ENCODE measurements around the gene BARHL2. TPM values are rescaled to one million over a fixed set of nuclear protein-coding genes. Genes with fewer than 3 reads are reported as not detected.

BARHL2 gene
- total RNA-seq: not detected in 2 replicates

DNA sequence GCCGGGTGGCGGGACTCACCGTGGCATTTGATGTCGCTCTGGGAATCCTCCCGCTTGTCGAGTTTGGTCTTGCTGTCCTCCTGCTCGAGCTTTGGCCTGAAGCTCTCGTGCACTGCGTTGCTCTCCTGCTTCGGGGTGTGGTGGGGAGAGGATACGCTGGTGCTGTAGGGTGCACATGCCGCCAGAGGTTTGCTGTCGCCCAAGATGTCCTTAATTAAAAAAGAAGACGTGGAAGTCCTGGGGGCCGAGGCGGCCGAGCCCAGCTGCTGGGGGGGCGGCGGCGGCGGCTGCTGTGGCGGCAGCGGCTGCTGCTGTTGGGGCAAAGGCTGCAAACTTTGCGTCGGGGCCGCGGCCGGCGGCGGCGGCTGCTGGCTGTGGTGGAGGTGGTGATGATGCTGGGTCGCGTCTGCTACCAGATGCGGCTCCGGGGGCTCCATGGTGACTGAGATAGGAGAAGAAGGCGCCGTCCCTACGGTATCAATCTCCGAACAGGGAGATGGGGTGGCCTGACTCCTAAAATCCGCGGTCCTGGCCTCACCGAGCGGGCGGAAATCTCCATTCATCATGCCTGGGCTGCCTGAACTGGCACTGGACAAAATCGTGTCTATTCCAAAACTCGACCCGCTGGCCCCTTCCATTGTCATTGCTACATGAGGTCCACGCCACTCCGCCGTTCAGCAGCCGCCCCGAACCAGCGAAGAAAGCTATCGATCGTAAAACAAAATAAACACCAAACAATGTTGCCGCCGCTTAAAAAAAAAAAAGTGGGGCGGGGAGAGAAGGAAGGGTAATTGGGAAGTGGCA lies at the start of gene BARHL2:
TSS of gene BARHL2 (minus strand) at position 751 of the 804 bp plus-strand sequence. CDS start at position 644, 107 bp downstream.
- no peak for DNase-seq (ENCODE audit: low read depth in 2 of 2)

DNA sequence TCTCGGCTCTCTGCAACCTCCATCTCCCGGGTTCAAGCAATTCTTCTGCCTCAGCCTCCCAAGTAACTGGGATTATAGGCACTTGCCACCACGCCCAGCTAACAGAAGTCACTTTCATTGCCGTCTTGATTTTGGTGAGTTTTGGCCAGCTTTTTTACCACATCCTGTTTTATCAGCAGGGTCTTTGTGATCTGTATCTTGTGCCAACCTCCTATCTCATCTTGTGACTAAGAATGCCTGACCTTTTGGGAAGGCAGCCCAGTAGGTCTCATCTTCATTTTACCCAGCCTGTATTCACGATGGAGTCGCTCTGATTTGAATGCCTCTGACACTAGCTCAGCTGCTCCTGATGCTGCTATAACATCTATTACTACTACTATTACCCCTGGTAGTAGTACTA lies 46.8 kb upstream of the BARHL2 start:
- no peak for DNase-seq (ENCODE audit: low read depth in 2 of 2)

DNA sequence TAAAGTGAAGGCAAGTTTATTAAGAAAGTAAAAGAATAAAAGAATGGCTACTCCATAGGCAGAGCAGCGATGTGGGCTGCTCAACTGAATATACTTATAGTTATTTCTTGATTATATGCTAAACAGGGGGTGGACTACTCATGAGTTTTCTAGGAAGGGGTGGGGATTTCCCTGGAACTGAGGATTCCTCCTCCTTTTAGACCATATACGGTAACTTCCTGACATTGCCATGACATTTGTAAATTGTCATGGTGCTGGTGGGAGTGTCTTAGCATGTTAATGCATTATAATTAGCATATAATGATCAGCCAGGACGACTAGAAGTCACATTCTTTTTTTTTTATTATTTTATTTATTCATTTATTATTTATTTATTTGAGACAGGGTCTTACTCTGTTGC lies 46.4 kb upstream of the BARHL2 start:
- no peak for DNase-seq (ENCODE audit: low read depth in 2 of 2)

DNA sequence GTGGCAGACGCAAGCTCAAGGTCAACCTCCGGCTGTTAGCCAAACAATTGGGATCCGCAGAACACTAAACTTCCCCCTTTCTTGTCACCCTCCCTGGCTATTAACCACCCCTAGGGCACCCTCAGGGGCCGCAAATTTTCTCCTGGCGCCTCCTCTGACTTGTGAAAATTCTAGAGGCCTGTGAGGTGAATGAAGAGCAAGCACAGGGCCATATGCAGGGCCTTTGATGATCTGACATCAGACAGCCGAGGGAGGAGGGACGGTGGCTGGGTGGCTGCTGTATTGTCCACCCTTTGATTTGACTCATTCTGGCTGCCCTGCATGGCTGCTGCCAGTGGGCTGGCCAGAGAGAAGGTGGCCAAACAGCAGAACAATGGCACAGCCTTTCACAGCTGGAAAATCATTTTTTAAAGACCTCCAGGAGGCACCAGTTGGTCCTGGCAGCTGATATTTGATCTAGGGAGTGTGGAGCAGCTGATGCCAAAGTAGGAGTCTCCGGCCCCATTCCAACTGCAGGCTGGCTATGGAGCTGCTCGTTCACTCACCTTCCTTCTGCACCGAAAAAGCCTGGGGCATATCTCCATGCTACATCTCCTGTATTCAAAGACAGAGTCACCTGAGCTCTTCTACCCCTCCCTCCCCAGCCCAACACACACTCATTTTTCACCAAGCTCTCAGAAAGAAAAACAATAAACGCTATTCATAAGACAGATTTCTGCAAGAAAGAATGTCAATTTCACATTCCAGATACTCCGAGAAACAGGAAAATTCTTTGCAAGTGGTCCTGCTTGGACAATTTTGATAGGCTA lies 44.9 kb upstream of the BARHL2 start:
- no peak for DNase-seq (ENCODE audit: low read depth in 2 of 2)

DNA sequence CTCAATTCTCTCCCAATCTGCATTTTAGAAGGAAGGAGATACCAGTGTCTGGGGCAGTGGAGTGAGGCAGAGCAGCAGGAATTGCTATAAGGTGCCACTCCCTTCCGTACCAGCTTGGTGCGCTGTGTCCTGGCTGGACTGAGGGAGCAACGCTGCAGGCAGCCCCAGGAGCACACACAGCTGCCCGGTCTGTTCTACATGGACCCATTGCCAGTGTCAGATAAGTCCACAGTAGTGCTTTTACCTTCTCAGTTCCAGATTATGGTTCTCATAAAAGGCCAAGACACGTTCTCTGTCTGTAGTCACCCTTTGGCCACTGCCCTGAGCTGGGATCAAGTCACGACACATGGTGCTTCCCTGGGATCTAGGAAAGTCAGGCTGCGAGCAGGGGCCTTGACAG lies 44.1 kb upstream of the BARHL2 start:
- DNase-seq (ENCODE audit: low read depth in 2 of 2): no peak

DNA sequence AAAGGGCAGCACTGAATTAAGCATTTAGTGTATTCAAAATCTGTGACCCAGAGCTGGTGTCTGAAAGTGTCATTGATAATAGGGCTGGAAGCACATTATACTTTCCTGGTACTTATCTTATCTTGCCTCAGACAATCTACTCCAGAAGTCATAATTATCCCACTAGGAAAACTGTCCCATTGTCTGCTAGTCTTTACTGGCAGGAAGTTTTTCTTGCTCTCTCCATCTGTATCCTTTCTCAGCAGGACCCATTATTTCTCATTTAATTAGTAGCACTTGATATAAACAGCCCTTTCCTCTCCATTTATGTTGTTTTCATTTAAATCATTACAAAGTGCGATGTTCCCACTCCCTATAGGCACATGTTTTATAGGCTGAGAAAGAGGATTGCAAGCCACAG lies 36.5 kb upstream of the BARHL2 start:
- DNase-seq (ENCODE audit: low read depth in 2 of 2): no peak

DNA sequence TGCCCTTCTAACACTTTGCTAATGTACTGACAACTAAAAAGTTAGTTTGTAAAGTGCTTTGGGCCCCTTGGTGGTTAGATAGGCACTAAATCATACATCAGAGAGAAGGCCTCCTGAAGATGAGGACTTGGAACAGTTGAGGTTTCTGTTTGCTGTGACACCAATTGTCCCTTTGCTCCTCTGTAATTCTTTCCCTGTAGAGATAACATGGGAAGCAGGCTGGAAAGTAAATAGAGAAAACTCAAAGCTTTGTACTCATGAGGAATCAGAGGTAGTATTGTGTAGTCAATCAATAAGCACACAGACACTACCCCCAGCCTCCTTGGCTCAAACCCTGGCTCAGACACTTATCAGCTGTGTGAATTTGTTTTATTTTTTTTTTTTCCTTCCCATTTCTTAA lies 31.6 kb upstream of the BARHL2 start:
- DNase-seq (ENCODE audit: low read depth in 2 of 2): no peak

DNA sequence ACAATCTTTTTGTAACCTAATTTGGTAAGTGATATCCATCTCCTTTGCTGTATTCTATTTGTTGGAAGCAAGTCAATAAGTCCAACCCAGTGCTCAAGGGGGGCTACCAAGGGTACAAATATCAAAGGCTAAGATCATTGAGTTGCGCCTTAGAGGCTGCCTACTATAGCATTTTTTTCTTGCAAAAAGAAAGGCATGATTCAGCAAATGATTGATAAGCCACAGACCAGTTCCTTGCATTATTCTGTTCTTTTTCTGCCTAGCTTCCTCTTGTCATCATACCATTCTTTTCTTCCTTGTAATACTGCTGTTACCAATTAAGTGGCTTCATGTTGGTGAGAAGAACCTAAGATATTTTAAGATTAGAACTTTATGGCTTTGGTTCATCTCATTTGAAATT lies 29.8 kb upstream of the BARHL2 start:
- no peak for DNase-seq (ENCODE audit: low read depth in 2 of 2)

DNA sequence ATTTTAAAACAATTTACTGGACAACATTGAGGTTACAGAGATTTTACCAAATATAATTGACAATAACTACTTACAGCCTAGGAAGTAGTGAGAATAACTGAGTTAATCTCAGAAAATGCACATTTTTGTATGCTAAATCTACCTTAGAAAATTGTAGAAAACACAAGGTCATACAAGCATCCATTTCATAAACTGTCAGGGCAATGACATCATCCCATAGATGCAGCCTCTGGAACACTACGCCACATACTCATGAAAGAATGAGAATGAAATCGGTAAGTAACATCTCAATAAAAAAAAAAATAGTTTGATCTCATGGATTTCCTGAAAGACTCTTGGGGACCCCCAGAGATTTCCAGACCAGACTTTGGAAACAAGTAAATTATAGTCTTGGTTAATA lies 28.9 kb upstream of the BARHL2 start:
- DNase-seq (ENCODE audit: low read depth in 2 of 2): no peak

DNA sequence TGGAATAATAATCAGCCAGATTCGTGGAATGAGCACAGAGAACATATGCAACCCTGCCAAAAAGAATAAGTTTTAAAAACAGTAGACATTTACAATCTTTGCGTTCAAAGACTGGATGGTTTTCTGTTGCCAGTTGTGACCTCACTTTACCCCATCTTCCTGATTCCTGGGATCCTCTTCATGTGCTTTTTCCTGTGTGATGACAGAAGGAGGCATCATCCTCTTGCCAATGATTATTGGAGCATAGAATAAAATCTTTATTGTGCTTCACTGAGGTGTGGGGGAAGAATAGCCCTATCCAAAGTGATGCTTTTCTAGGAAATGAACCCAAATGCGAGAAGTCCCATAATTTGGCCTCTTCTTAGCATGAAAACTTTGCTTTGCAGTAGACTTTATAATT lies 15.0 kb upstream of the BARHL2 start:
- DNase-seq (ENCODE audit: low read depth in 2 of 2): no peak

DNA sequence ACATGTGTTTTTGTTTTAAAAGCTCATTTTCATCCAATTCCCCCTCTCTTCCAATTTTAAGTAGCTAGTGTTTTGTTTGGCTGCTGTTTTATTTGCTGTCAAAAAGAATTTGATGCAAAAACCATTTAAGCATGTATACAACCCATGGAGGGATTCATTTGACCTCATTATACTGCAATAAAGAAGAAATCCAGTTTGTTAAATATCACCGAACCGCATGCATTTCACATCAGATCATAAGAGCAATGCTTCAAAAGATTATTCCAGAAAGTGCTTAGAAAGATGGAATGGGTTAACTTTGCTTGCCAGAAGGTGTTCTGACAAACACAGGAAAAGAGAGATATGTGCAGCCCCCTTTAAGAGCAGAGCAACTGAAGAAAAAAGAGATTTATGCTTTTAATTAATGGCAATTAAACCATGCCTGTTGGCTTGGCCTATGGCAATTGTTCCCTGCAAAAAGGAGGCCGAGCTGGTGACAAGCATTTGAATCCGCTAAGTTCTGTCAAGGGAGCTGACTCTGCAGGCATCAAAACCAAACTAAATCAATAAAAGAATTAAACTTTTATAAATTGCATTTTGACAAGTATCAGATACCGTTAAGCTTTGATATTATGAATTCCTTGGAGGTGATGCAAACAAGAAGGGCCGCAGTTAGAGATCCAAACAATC lies 14.4 kb upstream of the BARHL2 start:
- DNase-seq (ENCODE audit: low read depth in 2 of 2): no peak

DNA sequence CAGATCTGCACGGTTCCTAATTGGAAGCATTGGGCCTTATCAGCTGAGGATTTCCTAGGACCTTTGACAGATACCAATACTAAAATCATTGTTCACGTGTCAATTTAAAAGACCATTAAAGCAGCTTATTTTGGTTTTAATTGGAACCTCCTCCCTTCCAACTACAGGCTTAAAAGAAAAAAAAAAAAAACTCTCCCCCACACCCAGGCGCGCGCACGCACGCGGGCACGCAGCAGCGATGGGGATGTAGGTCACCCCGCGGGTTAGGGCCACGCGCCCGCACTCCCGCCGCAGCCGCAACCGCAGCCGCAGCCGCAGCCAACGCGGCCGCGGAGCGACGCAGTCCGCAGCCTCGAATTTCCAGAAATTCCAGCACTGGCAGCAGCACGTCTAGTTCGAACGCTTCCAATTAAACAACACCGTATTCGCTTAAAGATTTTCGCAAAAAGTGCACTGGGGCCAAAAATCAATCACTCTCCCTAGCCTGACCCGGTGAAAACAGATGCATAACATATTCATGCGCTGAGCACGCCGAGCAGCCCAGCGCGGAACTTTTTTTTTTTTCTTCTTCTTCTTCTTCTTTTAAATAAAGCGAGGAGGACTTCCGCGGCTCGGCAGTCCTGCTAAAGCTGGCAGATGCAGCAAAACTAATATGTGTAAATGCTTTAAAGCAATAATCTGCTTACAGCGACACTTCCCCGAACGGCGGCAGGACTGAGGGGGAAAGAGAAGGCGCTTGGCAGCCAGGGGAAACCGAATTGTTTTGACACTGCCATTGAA lies 13.3 kb upstream of the BARHL2 start:
- no peak for DNase-seq (ENCODE audit: low read depth in 2 of 2)

DNA sequence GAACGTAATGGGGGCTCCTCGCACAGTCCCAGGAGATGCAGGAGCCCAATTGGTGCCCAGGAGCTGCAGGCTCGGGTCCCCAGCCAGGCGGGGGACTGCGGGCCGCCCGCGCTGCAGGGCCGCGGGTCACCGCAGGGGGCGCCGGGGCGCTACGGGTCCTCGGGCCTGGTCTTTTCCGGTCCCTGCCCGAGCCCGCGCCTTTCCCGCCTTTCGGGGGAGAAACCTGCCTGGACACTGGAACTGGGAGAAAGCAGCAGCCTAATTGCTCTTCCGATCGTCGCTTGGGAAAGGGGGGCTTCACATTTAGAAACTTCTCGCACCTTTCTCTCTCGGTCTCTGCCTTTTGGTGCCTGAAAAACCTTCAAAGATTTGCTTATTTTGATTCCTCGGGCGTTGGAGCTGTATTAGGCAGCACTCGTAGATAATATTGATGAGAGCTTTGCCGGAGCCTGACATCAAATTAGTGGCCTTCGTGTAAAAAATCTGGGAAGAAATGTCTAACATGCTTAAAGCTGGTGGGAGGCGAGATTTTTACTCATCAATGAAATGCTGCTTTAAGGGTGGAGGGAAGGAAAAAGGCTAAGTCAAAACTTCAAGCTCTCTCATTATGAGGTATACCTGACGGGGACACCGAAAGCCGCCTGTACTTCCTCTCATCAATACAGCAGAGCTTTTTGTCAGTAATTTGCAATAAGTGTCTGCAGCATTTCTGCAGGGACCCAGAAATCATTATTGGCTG lies 12.6 kb upstream of the BARHL2 start:
- no peak for DNase-seq (ENCODE audit: low read depth in 2 of 2)

DNA sequence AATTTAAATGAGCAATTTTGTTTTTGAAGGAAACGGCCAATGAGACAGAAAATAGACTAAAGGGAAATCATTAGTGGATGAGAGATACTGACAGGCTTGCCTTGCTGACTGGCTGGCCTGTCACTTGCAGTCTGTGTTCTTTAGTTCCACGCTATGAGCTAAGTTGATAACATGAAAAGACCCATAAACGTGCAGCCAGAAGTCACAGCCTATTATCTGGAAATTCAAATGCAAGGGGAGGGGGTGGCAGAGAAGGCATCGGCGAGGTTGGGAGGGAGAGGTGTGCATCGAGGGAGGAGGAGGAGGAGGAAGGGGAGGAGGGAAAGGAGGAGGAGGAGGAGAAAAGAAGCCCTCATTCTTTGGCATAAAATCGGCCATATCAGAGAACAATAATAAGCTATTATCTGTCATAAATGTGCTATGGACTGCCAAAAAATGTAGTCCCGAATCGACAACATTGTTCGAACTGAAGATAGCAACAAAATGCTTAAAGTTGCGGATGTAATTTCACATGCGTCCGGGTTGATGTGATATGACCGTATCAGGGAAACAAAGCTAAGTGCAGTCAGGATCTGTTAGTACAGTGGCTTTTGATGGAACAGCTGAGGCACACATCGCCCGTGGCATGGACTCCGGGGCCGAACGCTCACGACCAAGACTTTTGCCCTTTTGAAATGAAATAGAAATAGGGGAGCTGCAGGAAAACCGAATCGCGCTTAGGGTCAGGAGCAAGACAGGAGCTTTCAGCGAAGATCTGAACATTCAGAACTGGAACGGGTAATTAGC lies 11.6 kb upstream of the BARHL2 start:
- no peak for DNase-seq (ENCODE audit: low read depth in 2 of 2)

DNA sequence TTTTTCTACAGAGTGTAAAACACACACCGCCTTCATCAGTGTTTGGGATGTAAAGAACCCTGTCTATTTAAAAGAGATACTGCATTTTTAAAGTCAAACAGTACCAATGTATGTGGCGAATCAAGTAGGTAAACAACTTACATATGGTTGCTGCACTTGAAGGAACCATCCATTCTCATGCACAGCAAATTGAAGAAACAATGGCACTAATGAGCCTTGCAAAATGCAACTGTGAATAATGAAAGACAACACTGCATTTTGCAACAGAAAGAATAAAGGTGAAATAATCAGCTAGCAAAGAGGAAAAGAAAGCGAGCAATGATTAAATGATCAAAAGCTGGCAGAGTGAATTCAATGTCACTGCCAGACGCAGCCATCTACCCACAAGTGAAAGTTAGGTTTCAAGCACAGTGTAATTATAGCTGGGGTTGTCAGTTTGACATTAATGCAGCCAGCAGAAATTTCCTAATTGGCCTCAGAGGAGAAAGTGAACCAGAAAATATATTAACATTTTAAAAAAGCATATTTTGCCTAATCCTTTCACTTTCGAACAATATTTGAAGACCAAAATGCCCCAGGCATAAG lies 10.9 kb upstream of the BARHL2 start:
- no peak for DNase-seq (ENCODE audit: low read depth in 2 of 2)

DNA sequence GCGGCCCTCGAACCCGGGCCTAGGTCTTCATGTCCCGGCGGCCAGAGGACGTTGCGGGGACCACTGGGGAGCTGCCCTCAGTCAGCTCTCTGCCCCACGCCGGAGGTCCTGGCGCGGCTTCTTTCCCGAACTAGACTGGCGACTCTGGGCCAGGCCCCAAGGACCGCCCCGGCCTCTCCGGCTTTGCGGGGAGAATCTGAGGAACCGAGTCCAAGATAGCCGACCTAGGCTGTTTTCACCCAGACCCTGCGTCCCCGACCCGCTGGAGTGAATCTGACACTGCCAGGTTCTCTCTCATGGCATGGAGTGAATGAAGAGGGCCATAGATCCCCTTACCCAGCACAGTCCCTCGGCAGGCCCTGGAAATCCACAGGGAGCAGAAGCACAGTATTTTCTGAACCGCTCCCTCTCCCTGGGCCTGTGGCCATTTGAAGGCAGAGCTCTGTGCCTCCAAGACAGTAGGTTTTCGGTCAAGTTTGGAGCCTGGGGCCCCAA lies 9.9 kb upstream of the BARHL2 start:
- no peak for DNase-seq (ENCODE audit: low read depth in 2 of 2)

DNA sequence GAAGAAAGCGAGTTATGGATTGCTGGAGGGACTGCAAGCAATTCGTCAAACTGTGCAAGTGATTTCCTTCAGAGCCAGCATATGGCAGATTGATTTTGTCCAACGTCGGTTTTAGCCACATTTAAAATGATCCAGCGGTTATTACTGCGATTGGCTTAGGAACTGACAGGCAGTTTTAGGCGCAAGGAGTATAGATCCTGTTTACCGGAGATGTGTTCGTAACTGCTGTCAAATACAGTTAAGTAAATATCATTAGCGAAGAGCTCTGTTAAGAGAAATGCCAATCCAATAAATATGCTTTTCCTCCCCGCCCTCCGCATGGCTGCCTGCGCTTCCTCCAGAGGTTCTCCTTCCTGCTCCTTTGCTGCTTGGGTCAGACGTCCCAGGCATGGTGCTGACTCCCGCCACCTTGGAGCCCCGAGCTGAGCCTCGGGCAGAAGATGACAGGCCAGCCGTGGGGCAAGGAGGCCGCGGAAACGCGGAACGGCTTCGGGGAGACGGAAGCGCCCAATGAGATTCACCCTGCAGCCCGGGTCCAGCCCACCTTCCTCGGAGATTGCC lies 9.4 kb upstream of the BARHL2 start:
- no peak for DNase-seq (ENCODE audit: low read depth in 2 of 2)

DNA sequence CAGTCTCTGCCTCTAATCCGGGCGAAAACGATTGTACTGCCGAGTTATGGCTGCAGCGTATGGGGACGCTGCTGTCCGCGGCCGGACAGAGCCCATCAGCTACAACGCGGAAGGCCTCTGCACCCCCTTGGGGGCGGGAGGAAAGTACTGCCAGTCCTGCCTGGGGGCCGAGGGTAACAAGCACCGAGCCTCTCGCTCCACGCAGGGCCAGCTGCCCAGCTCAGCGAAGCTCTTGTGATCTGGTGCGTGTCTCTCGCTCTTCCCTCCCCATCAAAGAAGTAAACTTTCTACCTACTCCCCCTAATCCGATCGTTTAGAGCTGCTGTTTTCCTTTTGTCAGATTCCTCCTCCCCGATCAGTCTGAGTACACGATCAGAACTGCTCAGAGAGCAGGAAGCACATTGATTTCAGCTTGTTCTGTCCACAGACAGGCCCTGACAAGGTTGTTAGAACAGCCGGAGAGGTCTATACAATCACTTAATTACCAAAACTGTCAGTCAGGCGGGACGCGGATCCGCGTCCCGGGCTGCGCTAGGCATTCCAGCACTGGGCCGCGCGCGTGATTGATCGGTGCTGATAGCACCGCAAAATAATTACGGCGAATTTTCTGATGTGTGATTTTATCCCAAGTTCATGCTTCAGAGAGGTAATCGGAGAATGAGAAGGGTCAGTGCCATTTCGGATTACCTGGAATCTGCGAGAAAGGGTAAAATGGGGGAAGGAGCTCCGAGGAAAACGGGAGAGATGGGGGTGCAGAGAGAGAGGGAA lies 8.7 kb upstream of the BARHL2 start:
- peak in 1 of 2 donors; percentile 18 for DNase-seq (ENCODE audit: low read depth in 2 of 2)
